GM19463 (cell line): Measurements from ENCODE around the gene GPAT2.
"Not testable (repeated sequence)": the region's sequence is repeated elsewhere in the genome, so short reads cannot be mapped to it uniquely, and the experiment has no call there.

ENCODE experiments used
- ATAC-seq: cut with Tn5 transposase; IDR thresholded peaks from one replicate; pipeline ENCODE4 v1.9.1; 2021; ENCODE audit warnings: mild to moderate bottlenecking, moderate library complexity; ENCODE audit not compliant: unreplicated experiment

Gene GPAT2, protein sequence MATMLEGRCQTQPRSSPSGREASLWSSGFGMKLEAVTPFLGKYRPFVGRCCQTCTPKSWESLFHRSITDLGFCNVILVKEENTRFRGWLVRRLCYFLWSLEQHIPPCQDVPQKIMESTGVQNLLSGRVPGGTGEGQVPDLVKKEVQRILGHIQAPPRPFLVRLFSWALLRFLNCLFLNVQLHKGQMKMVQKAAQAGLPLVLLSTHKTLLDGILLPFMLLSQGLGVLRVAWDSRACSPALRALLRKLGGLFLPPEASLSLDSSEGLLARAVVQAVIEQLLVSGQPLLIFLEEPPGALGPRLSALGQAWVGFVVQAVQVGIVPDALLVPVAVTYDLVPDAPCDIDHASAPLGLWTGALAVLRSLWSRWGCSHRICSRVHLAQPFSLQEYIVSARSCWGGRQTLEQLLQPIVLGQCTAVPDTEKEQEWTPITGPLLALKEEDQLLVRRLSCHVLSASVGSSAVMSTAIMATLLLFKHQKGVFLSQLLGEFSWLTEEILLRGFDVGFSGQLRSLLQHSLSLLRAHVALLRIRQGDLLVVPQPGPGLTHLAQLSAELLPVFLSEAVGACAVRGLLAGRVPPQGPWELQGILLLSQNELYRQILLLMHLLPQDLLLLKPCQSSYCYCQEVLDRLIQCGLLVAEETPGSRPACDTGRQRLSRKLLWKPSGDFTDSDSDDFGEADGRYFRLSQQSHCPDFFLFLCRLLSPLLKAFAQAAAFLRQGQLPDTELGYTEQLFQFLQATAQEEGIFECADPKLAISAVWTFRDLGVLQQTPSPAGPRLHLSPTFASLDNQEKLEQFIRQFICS

DNA sequence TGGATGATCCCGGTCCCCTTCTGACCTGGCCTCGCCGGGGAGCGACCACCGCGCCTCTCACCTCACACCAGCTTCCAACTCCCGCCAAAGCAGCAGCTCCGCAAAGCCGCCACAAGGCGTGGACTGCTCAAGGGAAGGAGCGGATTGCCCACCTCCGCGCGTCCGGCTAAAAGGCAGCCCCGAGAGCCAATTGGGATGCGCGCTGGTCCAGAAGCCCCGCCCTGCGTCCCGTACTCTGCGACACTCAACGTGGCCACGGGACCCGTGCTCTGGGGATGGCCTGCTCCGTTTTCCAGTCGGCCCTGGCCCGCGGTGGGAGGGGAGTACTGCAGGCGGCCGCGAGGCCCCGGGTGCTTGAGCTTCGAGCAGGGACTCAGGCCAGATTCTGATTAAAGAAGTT is at the start of gene GPAT2:
Gene GPAT2, minus strand, starts transcription at position 125 of the 400 bp plus-strand sequence. CDS start 2,557 bp downstream, outside the sequence.
- not testable (repeated sequence) for ATAC-seq

DNA sequence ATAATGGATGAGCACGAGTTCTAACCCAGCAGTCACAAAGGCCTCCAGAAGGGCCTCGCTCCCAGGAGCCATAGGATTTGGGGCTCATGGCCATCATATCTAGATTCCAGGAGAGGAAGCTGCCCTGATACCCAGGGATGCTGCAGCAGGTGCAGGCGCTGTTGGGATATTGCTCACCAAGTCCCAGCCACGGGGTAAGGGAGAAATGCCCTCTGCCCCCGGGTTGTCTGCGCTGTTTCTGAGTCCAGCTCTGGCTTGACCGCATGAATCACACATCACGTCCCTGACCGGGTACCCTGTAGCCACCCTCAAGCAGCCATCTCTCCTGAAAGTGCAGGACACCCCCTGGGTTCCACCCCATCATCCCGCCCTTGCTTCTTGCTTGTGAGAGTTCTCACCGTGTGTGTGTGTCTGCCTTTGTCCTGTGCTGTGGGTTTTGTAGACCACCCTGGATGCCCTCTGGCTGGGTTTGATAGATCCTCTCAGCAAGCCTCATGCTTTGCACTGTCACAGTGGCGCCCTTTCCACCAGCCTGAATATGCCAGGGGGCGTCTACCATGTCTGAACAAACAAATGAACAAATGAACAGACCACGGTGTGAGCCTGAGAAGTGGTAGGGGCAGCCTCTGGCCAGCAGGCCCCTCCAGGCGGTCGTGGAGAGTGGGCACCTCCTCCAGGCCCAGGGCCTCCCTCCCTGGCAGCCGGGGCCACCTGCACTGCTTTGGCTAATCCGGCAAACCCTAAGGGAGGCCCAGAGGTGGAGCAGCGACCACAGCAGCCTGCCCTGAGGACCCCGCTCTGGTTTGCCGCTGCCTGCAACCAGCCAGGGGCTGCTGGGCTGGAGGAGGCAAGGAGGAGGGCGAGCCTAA is 49.5 kb upstream of the GPAT2 start:
- ATAC-seq = no peak

DNA sequence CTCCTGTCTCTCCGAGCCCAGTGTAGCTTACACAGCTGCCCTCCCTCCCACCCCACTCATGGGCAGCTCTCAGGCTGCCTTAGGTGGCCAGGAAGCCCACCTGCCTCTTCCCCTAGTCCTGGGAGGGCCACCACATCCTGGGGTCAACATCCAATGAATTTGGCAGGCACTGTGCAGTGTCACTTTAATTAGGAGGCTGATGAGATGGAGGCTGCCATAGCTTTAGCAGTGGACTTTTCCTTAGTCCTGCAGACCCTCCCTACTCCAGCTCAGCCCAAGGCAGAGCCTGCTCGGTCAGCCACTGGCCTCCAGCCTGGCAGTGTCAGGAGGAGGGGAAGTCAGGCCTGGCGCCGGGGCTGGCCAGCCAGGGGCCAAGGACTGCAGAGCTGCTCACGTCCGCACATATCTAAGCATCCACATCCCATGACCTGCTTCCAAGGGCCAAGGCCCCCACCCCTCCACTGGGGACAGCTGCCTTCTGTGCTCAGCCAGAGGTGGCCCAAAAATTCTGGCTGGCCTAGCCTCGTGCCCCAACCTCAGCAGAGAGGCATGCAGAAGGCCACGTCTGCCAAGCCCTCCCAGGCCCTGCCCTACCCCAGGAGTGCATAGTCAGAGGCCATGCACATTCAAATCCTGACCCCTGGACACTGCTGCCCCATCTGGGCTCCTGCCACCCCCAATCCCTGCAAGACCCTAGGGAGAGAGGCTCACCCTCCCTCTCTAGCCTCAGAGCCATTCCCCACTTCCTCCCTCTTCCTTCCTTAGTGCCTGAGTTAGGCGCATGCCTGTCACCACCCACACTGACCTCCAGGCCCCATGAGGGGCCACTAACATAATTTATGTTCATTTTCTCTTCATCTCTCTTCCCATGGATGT is 48.6 kb upstream of the GPAT2 start:
- ATAC-seq = no peak

DNA sequence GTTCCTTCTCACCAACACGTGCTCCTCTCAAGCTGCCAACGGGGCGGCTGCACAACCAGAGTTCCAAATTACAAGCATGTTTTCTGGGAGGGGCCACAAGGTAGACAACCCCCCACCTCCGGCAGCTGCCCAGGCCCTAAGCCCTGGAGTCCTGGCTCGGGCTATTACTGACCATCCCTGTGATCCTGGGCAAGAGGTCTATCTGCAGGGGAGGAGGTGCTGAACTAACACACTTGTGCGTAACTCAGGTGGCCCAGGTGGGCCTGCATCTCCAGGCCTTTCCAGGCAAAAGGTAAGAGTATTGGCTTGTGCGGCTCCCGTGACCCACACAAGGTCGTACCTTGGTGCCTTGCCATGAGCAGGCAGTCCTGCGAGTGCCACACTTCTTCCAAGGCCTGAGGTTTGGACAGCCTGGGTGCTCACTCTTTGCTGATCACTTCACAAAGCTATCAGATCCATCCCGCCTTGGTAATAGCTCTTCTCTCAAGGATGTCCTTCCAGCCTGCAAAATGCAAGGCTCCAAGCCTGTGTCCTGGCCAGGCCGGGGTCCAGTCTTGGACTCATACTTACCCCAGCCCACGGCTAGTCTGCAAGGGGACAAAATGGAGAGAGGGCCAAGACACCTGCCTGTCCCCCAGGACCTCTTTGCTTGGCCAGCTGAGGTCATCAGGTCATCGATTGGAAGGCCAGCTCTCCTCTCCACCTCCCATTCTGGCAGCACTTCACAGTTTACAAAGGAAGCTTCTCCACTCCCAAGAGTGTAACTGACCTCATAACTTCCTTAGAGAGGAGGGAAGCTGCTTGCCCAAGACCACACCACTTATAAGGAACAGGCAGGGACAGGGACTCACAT is 47.7 kb upstream of the GPAT2 start:
- ATAC-seq = no peak

DNA sequence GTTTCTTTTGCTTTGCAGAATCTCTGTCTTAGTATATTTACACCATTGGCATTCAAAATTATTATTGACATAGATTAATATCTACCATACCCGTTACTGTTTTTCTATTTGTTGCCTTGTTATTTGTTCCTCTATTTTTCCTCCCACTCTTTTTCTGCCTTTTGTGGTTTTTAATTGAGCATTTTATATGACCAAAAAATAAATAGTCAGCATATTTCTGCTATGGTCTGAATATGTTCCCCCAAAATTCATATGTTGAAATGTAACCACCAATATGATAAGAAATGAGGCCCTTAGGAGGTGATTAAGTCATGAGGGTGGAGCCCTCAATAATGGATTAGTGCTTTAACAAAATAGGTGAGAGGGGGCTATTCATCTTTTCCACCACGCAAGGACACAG is 46.3 kb upstream of the GPAT2 start:
- no peak for ATAC-seq

DNA sequence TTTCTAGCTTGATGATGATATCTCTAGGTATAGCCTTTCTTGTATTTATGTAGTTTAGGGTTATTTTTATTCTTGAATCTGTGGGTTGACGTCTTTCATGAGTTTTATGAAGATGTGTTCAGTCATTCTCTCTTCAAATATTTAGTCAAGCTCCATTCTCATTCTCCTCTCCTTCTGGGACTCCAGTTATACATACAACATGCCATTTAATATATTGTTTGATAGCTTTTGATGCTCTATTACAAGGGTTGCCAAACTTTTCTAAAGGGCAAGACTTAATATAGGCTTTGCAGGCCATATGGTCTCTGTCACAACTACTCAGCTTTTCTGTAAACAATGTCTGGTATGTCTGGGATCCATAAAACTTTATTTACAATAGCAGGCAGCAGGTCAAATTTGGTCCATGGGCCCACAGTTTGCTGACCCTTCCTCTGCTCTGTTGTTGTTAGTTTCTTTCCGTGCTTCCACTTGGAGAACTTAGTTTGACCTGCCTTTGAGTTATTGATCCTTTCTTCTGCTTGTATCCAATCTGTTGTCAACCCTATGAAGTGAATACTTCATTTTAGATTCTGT is 40.6 kb upstream of the GPAT2 start:
- ATAC-seq = no peak

DNA sequence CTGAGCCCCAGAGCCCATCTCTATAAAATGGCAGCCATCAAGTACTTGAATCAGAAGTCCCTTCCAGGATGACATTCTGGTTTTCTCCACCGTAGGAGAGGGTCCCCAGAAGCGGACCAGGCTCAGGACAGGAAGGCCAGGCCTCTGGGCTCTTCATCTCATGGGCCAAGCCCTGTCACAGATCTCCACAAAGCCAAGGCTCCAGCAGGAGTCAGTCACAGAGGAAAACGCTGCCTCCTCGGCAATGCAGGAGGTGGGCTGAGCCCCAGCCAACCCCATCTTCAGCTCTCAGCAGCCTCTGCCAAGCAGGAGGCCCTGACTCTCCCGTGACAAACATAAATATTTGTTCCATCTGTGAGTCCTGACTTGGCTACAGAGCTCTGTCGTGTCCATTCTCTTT is 39.4 kb upstream of the GPAT2 start:
- no peak for ATAC-seq

DNA sequence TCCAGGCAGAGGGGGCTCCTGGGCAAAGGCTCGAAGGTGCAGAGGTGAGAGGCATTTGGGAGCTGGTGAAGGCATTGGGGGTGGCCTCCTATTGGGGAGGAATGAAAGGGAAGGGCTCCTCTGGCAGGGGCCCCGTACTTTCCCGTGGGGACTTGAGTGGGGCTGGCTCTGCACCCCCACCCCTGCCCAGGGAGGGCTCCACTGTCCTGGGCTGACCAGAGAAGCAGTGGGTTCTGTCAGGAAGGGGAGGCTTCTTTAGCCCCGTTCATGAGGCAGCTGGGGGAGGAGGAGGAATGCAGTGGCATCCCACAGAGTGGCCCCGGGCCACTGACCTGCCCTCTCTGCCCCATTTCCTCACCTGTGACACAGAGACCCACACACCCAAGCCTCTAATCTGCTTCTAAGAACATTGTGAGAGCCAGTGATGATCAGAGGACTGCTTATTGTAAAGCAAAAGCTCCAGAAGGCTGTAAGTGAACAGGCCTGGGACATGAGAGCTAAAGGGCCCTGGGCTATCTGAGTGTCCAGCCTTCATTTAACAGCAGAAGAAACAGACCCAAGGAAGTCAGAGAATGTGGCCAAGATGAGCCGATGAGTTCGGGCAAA is 38.6 kb upstream of the GPAT2 start:
- ATAC-seq = no peak

DNA sequence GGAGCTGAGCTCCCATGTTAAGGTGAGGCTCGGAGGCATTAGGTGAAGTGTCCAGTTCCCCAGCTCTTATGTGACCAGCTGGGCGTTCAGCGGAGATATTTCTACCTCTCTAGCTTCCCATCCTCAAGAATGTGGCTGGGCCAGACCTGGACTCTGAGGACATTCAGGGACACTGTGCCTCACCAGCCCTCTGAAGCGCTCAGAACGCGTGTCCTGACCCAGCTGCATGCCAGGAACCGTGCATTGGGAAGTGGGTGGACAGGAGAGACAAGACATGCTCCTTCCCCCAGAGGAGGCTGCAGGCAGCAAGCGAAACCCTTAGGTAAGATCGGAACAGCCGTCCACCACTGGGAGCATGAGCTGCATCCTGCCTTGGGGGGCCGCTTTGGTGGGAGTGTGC is 38.0 kb upstream of the GPAT2 start:
- no peak for ATAC-seq

DNA sequence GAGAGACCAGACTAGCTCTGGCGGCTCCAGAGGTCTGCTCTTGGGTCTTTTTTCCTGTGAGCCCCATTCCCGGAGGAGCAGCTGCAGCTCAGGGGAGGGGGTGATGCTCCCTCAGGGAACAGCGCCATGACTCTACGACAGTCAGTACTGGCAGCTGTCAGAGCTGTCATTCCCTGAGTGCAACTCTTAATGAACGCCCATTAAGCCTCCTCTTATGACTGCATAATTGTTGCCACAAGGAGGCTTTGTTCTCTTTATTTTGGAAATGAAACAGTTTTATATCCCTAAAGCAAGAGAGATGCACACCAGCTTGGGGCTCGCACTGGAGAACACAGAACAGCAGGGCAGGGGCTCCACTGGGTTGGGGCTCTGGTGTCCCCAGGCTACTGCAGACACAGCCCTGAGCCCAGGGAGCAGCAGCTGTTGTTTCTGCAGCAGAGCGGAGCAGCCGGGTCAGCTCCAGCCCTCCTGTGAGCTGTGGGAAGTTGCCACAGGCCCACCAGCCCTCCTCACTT is 37.3 kb upstream of the GPAT2 start:
- not testable (repeated sequence) for ATAC-seq

DNA sequence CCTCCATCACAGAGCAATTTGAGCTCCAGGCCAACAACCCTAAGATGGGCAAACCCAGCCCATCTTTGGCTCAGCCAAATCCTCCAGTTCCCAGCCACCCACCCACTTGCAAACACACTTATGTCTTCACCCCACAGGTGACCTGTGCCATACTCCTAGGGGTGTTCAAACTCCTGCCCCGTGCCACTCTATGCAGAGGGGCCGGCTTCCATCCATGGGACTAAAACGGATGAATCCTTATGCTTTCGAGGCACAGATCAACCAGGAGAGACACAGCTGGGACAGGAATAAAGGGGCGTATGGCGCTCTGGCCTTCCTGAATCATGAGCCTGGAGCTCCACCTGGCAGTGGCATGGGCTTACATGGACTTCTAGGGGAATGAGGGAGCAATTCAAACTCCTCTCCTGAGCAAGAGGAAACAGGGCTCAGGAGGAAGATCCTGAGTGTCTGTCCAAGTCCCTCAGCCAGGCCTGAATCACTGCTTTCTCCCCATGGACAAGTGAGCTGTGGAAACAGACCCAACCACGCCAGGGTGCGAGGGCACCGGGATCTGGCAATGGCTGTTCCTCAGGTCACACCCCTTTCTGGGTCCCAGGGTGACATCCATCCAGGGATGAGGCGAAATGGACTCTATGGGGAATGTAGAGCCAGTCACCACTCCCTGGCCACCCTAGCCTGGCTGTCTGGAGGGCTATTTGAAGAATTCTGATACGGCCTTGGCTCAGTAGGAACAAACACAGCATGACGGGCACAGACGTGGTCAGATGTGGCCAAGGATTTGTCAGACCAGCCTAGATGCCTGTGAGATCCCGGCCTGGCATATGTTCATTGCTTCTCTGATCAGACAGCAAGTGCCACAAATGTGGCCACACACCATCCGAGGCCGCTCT is 36.6 kb upstream of the GPAT2 start:
- not testable (repeated sequence) for ATAC-seq

DNA sequence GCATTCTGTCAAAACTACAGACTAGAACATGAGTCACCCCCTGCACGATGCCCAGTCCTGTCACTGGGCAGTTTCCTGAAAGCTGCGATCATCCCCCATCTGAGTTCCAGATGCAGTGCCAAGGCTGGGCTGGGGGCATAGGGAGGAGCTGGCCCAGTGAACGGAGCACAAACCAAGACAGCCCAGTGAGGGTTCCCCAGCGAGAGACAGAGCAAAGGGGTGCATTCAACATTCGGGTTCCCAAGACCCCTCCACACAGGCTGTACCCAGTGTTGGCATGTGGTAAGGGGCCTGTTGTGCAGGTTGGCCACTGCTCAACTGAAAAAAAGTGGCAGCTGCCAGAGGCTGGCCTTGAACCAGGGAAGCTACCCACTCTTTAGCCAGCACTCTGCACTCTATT is 35.6 kb upstream of the GPAT2 start:
- ATAC-seq = not testable (repeated sequence)

DNA sequence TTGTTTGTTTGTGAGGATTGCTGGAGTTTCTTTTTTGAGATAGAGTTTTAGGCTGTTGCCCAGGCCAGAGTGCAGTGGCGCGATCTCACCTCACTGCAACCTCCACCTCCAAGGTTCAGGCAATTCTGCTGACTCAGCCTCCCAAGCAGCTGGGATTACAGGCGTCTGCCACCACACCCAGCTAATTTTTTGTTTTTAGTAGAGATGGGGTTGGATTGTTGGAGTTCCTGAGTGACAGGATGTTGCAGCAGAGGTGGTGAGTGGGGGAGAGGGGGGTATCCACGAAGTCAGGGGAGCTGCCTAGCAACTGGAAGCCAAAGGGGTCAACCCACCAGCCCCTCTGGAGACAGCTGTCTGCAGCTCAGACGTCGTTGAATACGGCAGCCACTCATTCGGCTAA is 35.2 kb upstream of the GPAT2 start:
- ATAC-seq = not testable (repeated sequence)

DNA sequence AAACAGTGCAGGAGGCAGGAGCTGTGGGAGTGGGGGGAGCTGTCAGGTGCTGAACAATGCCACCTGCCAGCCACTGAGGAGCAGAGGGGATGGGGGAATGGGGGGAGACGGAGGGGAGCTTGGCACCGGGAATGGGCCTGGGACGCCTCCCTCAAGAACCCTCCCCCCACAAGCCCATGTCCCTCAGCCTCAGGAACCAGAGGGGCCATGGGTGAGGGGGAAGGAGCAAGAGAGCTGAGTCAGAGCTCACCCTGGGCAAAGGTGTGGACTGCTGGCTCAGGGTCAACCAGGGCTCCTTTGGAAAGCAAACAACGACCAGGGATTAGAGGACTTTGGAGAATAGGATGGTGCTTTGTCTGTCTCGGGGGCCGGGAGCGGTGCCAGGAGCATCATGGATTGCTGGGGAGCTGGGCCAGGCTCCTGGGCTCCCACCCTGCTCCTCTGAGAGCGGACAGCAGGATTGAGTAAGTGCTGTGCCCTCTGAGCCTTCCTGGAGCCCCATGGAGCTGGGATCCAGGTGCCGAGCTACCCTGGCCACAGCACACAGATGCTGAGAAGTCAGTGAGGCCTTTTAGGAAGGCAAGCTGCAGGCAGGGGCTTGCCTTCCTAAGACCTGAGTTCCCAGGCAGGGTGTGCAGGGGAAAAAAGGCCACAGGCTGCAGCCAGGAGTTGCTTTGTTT is 33.3 kb upstream of the GPAT2 start:
- not testable (repeated sequence) for ATAC-seq

DNA sequence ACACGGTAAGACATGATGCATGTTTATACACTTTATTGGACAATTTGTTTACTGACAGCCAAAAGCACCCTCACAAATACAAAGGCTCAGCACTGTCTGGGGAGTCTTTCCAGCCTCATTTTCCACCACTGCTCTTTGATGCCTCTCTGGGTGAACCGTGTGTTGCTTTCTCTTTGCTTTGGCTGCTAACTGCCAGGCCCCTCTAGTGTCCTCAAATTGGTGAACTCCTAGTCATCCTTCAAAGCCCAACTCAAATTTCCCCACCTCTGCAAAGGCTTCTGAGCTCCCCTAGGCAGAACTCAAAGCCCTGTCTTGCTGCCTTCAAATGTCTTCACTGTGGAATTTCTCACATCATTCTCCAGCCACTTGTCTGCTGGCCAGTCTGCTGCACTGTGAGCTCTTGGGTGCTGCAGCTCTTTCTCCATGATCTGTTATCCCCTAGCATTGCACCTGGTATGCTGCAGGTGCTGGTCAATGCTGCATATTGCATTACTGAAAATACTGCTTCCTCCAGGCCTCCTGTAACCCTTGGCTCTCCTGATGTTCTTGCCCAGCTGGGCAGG is 32.5 kb upstream of the GPAT2 start:
- ATAC-seq = not testable (repeated sequence)

DNA sequence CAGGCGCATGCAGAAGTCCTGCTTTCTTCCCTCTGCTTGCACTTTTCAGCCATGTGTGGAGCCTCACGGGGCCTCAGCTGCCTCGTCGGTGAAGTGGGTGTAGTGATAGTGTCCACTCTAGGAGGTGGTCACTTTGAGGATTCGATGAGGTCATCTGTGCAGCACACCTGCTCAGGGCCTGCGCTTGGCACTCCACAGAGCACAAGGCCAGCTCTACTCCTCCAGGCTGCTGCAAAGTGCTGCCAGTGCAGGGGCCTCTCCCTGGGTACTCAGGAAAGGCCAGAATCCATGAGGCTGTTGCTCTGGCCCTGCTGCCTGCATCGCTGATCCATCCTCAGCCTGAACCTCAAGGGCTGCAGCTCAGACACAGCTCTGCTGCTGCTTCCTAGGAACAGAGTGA is 31.8 kb upstream of the GPAT2 start:
- not testable (repeated sequence) for ATAC-seq
